ENCODE data around the gene OR6V1.

OR6V1 gene

DNA sequence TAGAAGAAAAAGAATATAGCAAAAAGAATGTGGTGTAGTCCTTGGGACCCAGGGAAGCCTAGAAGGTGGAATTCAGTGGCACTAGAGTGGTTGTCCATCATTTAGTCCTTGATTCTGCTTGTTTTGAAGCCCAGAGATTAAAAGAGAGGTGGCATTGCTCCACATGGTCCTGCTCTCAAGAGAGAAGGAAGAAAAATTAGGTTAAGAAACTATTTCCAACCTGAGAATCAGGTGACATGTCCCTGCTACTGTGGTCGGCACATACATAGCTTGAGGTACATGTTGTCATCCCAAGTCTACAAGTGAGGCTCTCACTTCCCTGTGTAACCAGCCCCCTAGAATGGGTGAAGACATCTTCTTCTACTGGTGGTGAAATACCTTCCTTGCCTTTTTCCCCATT, 25.1 kb upstream of the OR6V1 start, which contains the start of gene OR9A2:
Gene OR9A2, minus strand, starts transcription at position 101 of the 400 bp plus-strand sequence. Its CDS starts 0 bp downstream, at position 101.
- ATAC-seq = no peak
- Mint-ChIP-seq H3K36me3 (no peaks in the 10 kb centered on the region), H3K27ac (no peak within 1 kb of the TSS), H3K4me1 (no peaks in the 10 kb centered on the region), H3K9me3 (no peaks in the 10 kb centered on the region), H3K4me3 (no peak within 1 kb of the TSS)
- no peak for DNase-seq (ENCODE audit: low spot score in 2 of 2)

DNA sequence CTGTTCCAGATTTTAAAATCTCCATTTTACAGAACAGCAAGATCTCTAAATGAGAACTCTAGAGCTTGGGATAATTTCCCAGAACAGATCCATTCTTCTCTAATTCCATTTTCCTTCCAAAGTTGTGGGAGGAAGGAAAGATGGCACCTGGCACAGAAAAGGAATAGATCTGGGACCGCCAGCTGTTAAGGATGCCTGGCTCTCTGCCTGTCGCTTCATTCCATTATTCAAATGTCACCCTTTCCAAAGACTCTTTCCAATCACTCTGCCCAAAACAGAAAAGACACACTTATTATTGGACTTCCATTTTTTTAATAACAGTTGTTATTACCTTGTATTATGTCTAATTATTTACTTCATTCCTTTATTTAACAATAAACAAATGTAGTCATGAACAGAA, 24.5 kb upstream of the OR6V1 start:
- DNase-seq (ENCODE audit: low spot score in 2 of 2) = no peak
- no peaks in the 10 kb centered on the region for H3K9me3 Mint-ChIP-seq
- H3K4me3 Mint-ChIP-seq = no peak overlapping the region
- H3K36me3 Mint-ChIP-seq = no peaks in the 10 kb centered on the region
- H3K27ac Mint-ChIP-seq = no peak overlapping the region
- H3K4me1 Mint-ChIP-seq = no peaks in the 10 kb centered on the region
- ATAC-seq = no peak

- Mint-ChIP-seq H3K4me1 (no peaks in the 10 kb centered on the region), H3K36me3 (no peaks in the 10 kb centered on the region), H3K27ac (no peak overlapping the region), H3K9me3 (peaks cover 5% of the 10 kb centered on the region), H3K4me3 (no peak overlapping the region)
- ATAC-seq = no peak
- DNase-seq (ENCODE audit: low spot score in 2 of 2) = no peak
Measured at GRCh38 chr7:143038635-143039034, 13.5 kb upstream of the OR6V1 start.

DNA sequence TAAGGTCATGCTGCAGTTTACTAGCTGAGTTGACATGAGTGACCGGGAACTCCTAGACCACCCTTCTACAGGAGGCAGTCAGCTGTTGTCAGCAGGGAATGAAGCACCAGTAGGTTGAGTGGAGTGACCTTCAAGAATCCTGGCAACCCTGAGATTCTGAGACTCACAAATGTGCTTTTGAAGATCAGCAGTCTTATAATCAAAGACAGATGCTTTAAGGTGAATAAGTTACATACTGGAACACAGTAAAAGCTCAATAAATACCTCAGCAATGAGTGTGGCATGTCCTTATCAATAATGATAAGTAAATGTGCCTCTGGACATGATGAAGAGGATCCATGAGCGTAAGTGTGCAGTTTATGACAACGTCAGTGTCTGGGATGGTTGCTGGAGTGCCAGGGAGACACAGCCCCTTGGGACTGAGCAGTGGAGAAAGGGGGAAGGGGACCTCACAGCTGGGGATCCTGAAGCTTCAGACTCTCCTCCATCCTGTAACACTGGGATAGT, 11.9 kb upstream of the OR6V1 start:
- no peaks in the 10 kb centered on the region for H3K36me3 Mint-ChIP-seq
- H3K27ac Mint-ChIP-seq = no peak overlapping the region
- ATAC-seq (no peak), DNase-seq (ENCODE audit: low spot score in 2 of 2) (no peak)
- H3K4me3 Mint-ChIP-seq = no peak overlapping the region
- H3K4me1 Mint-ChIP-seq = no peaks in the 10 kb centered on the region
- no peaks in the 10 kb centered on the region for H3K9me3 Mint-ChIP-seq

GRCh38 chr7:143041346-143041745, 10.8 kb upstream of the OR6V1 start:
- DNase-seq (ENCODE audit: low spot score in 2 of 2) (no peak), ATAC-seq (no peak)
- Mint-ChIP-seq H3K4me1 (no peaks in the 10 kb centered on the region), H3K4me3 (no peak overlapping the region), H3K9me3 (no peaks in the 10 kb centered on the region), H3K27ac (no peak overlapping the region), H3K36me3 (no peaks in the 10 kb centered on the region)

GRCh38 chr7:143042159-143042789, 9.9 kb upstream of the OR6V1 start:
- no peak overlapping the region for H3K27ac Mint-ChIP-seq
- H3K9me3 Mint-ChIP-seq = no peaks in the 10 kb centered on the region
- DNase-seq (ENCODE audit: low spot score in 2 of 2) (no peak), ATAC-seq (no peak)
- H3K4me3 Mint-ChIP-seq = no peak overlapping the region
- H3K36me3 Mint-ChIP-seq = no peaks in the 10 kb centered on the region
- H3K4me1 Mint-ChIP-seq = no peaks in the 10 kb centered on the region

- no peak for ATAC-seq
Measured at GRCh38 chr7:143042790-143043271, 9.3 kb upstream of the OR6V1 start.

DNA sequence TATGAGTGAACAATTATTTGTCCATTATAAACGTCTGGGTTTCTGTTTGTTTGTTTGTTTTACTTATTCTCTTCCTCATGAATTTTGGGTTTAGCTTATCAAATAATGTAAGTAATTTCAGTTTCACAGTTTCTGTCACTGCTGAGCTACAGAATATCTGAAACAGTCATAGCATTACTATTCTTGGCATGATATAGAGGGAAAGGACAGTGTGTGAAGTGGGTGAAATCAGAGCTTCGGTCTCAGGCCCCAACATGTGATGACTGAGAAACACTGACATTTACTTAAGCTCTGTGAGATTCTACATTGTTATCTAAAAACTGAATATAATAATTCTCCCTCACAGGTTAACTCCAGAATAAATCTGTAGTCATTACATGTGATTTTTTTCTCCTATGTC, 8.8 kb upstream of the OR6V1 start:
- no peak for DNase-seq (ENCODE audit: low spot score in 2 of 2)
- no peaks in the 10 kb centered on the region for H3K4me1 Mint-ChIP-seq
- ATAC-seq = no peak

More at GRCh38 chr7:143042790-143043271, 9.3 kb upstream of the OR6V1 start:
- Mint-ChIP-seq H3K9me3 (no peaks in the 10 kb centered on the region), H3K4me3 (no peak overlapping the region), H3K4me1 (no peaks in the 10 kb centered on the region), H3K36me3 (no peaks in the 10 kb centered on the region), H3K27ac (no peak overlapping the region)
- DNase-seq (ENCODE audit: low spot score in 2 of 2) = no peak

GRCh38 chr7:143046426-143046851, 5.7 kb upstream of the OR6V1 start:
- H3K36me3 Mint-ChIP-seq = no peaks in the 10 kb centered on the region

More for the DNA sequence above, 8.8 kb upstream of the OR6V1 start:
- Mint-ChIP-seq H3K9me3 (no peaks in the 10 kb centered on the region), H3K4me3 (no peak overlapping the region), H3K36me3 (no peaks in the 10 kb centered on the region), H3K27ac (no peak overlapping the region)

GRCh38 chr7:143047326-143047725, 4.8 kb upstream of the OR6V1 start:
- no peak for ATAC-seq
- Mint-ChIP-seq H3K9me3 (no peaks in the 10 kb centered on the region), H3K4me1 (no peaks in the 10 kb centered on the region), H3K27ac (no peak overlapping the region), H3K4me3 (no peak overlapping the region), H3K36me3 (no peaks in the 10 kb centered on the region)
- DNase-seq (ENCODE audit: low spot score in 2 of 2) = no peak

More at GRCh38 chr7:143046426-143046851, 5.7 kb upstream of the OR6V1 start:
- ATAC-seq (no peak), DNase-seq (ENCODE audit: low spot score in 2 of 2) (no peak)
- no peaks in the 10 kb centered on the region for H3K4me1 Mint-ChIP-seq
- no peak overlapping the region for H3K27ac Mint-ChIP-seq
- H3K4me3 Mint-ChIP-seq = no peak overlapping the region
- no peaks in the 10 kb centered on the region for H3K9me3 Mint-ChIP-seq

DNA sequence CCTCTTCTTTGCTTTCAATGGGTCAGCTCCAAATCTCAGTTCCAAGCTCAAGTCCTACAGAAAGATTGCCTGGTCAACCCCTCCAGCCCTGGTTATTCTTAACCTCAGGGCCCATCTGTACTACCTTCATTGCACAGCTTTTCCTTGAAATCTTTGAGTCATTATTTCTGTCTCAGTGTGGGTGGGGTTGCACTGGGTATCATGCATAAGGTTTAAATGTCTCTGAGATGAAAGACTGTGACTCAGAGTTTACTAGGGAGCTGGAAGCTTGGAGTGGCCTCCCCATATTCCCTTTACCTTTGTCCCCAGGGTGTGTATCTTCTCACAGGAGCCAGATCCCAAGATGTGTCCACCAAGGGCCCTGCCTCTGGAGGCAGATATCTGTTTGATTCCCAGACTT, 3.3 kb upstream of the OR6V1 start:
- ATAC-seq = peak; percentile 58
- Mint-ChIP-seq H3K4me3 (no peak overlapping the region), H3K36me3 (no peaks in the 10 kb centered on the region), H3K27ac (no peak overlapping the region), H3K9me3 (no peaks in the 10 kb centered on the region), H3K4me1 (no peaks in the 10 kb centered on the region)
- DNase-seq (ENCODE audit: low spot score in 2 of 2) = no peak

DNA sequence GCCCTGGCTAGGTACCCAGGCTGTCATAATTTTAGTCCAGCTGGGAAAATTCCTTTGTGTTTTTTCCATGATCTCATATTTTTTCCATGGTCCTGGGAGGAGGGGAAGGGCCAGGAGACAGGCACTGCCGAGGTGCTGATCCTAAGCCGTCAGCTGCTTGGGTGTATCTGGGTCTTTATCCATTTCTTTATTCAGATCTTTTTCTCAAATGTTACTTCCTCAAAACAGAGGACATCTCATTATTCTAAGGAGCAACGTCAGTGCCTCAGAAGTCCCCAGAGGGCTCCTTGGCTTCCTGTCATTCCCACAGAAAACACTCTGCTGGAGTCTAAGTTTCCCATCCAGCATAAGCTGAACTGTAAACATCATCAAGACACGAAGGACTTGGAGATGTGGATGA, 2.8 kb upstream of the OR6V1 start:
- no peaks in the 10 kb centered on the region for H3K4me1 Mint-ChIP-seq
- ATAC-seq (no peak), DNase-seq (ENCODE audit: low spot score in 2 of 2) (no peak)
- H3K4me3 Mint-ChIP-seq = no peak overlapping the region
- H3K27ac Mint-ChIP-seq = no peak overlapping the region
- H3K9me3 Mint-ChIP-seq = no peaks in the 10 kb centered on the region
- no peaks in the 10 kb centered on the region for H3K36me3 Mint-ChIP-seq

GRCh38 chr7:143050931-143051330, 1.2 kb upstream of the OR6V1 start:
- H3K36me3 Mint-ChIP-seq = no peaks in the 10 kb centered on the region
- H3K4me3 Mint-ChIP-seq = no peak overlapping the region
- ATAC-seq = no peak

GRCh38 chr7:143054621-143055020, 2.5 kb downstream of the OR6V1 start:
- no peak for DNase-seq (ENCODE audit: low spot score in 2 of 2)
- Mint-ChIP-seq H3K4me3 (no peak overlapping the region), H3K9me3 (no peaks in the 10 kb centered on the region), H3K4me1 (no peaks in the 10 kb centered on the region), H3K27ac (no peak overlapping the region), H3K36me3 (no peaks in the 10 kb centered on the region)
- no peak for ATAC-seq

More at GRCh38 chr7:143050931-143051330, 1.2 kb upstream of the OR6V1 start:
- DNase-seq (ENCODE audit: low spot score in 2 of 2) = no peak
- Mint-ChIP-seq H3K9me3 (no peaks in the 10 kb centered on the region), H3K4me1 (no peaks in the 10 kb centered on the region), H3K27ac (no peak overlapping the region)

GRCh38 chr7:143055754-143056153, 3.6 kb downstream of the OR6V1 start:
- no peaks in the 10 kb centered on the region for H3K4me1 Mint-ChIP-seq
- H3K9me3 Mint-ChIP-seq = no peaks in the 10 kb centered on the region
- no peak overlapping the region for H3K4me3 Mint-ChIP-seq
- DNase-seq (ENCODE audit: low spot score in 2 of 2) (no peak), ATAC-seq (no peak)
- no peaks in the 10 kb centered on the region for H3K36me3 Mint-ChIP-seq
- no peak overlapping the region for H3K27ac Mint-ChIP-seq

- H3K9me3 Mint-ChIP-seq = no peaks in the 10 kb centered on the region
- H3K36me3 Mint-ChIP-seq = no peaks in the 10 kb centered on the region
- no peak overlapping the region for H3K4me3 Mint-ChIP-seq
- no peaks in the 10 kb centered on the region for H3K4me1 Mint-ChIP-seq
- ATAC-seq = no peak
- no peak overlapping the region for H3K27ac Mint-ChIP-seq
- DNase-seq (ENCODE audit: low spot score in 2 of 2) = no peak
Measured at GRCh38 chr7:143063741-143064140, 11.6 kb downstream of the OR6V1 start.

Data from stimulated activated effector memory CD8-positive, alpha-beta T cell treated with anti-CD3 and anti-CD28 coated beads, Interleukin-12 subunit alpha, Interleukin-12 subunit beta, amount 100 ng/mL, for 72 hours (primary cell).